MG63 (cell line): ENCODE data around the gene ZNF148. TPM values are rescaled to one million over a fixed set of nuclear protein-coding genes. Genes with fewer than 3 reads are reported as not detected.
A peak's percentile ranks its signal among the peaks of the same experiment; 100 is the strongest.

ENCODE experiments used
- DNase-seq: peaks from one replicate; pipeline ENCODE4 v3.0.0-alpha.2; 2020
- H3K27me3 ChIP-seq: fragments of 250-450 bp; sonication (Bioruptor Pico); 2 replicates; pipeline ENCODE4 v1.5.1; 2020; ENCODE audit warnings: mild to moderate bottlenecking, moderate library complexity
- H3K36me3 ChIP-seq: fragments of 250-450 bp; sonication (Bioruptor Pico); 2 replicates; pipeline ENCODE4 v1.5.1; 2020; ENCODE audit warnings: mild to moderate bottlenecking, moderate library complexity
- H3K4me3 ChIP-seq: fragments of 250-450 bp; sonication (Bioruptor Pico); 2 replicates; pipeline ENCODE4 v1.5.1; 2020; ENCODE audit warnings: mild to moderate bottlenecking, moderate library complexity
- H3K9me3 ChIP-seq: fragments of 250-450 bp; sonication (Bioruptor Pico); 2 replicates; pipeline ENCODE4 v1.5.1; 2020; ENCODE audit warnings: mild to moderate bottlenecking, moderate library complexity
- total RNA-seq: library from RNA; depleted of rRNA; stranded (reverse); fragments of >200 nt; shearing (Covaris generic); gene quantifications from 2 replicates; pipeline ENCODE4 v1.2.3, GENCODE V29; 2014; ENCODE audit warnings: low replicate concordance

The ZNF148 gene
- total RNA-seq, 1 experiment from 2014 or later, result 22.3 TPM

- no peak for DNase-seq
- H3K4me3 ChIP-seq, result no peak overlapping the region
- H3K27me3 ChIP-seq, result no peaks in the 10 kb centered on the region
- H3K36me3 ChIP-seq, result no peaks in the 10 kb centered on the region
- 0 out of 2 replicates have a peak, but pooled peaks cover 2% of the 10 kb centered on the region for H3K9me3 ChIP-seq
Measured at GRCh38 chr3:125202197-125202596, 172.9 kb downstream of the ZNF148 start.

- Histone ChIP-seq H3K9me3 (0 out of 2 replicates have a peak, but pooled peaks cover 2% of the 10 kb centered on the region), H3K4me3 (no peak overlapping the region), H3K27me3 (no peaks in the 10 kb centered on the region; the same call in 1 of the 2 replicates), H3K36me3 (no peaks in the 10 kb centered on the region)
- no peak for DNase-seq
Measured at GRCh38 chr3:125200731-125201139, 174.4 kb downstream of the ZNF148 start.

- peak; percentile 54 for DNase-seq
- no peaks in the 10 kb centered on the region for H3K9me3 ChIP-seq
- H3K36me3 ChIP-seq, result no peaks in the 10 kb centered on the region
- H3K4me3 ChIP-seq, result no peak overlapping the region
- no peaks in the 10 kb centered on the region; the same call in 1 of the 2 replicates for H3K27me3 ChIP-seq
Measured at GRCh38 chr3:125194849-125195601, 180.1 kb downstream of the ZNF148 start.

GRCh38 chr3:125194061-125194848 lies 180.9 kb downstream of the ZNF148 start:
- Histone ChIP-seq H3K4me3 (no peak overlapping the region), H3K27me3 (no peaks in the 10 kb centered on the region; the same call in 1 of the 2 replicates), H3K36me3 (no peaks in the 10 kb centered on the region), H3K9me3 (no peaks in the 10 kb centered on the region)
- DNase-seq, result no peak

- Histone ChIP-seq H3K27me3 (no peaks in the 10 kb centered on the region; the same call in 1 of the 2 replicates), H3K36me3 (no peaks in the 10 kb centered on the region), H3K4me3 (no peak overlapping the region), H3K9me3 (no peaks in the 10 kb centered on the region)
- no peak for DNase-seq
Measured at GRCh38 chr3:125192190-125193035, 182.7 kb downstream of the ZNF148 start.

- H3K27me3 ChIP-seq, result no peaks in the 10 kb centered on the region; the same call in 1 of the 2 replicates
- H3K9me3 ChIP-seq, result no peaks in the 10 kb centered on the region
- H3K36me3 ChIP-seq, result no peaks in the 10 kb centered on the region
- H3K4me3 ChIP-seq, result no peak overlapping the region
- no peak for DNase-seq
Measured at GRCh38 chr3:125191730-125192129, 183.4 kb downstream of the ZNF148 start.

GRCh38 chr3:125191256-125191655 lies 183.9 kb downstream of the ZNF148 start:
- no peaks in the 10 kb centered on the region for H3K36me3 ChIP-seq
- no peak for DNase-seq
- no peaks in the 10 kb centered on the region; the same call in 1 of the 2 replicates for H3K27me3 ChIP-seq
- no peak overlapping the region for H3K4me3 ChIP-seq
- no peaks in the 10 kb centered on the region for H3K9me3 ChIP-seq

GRCh38 chr3:125190786-125191185 lies 184.3 kb downstream of the ZNF148 start:
- no peak for DNase-seq
- Histone ChIP-seq H3K27me3 (no peaks in the 10 kb centered on the region; the same call in 1 of the 2 replicates), H3K36me3 (no peaks in the 10 kb centered on the region), H3K9me3 (no peaks in the 10 kb centered on the region), H3K4me3 (no peak overlapping the region)

- Histone ChIP-seq H3K27me3 (no peaks in the 10 kb centered on the region), H3K36me3 (no peaks in the 10 kb centered on the region), H3K4me3 (no peak overlapping the region), H3K9me3 (no peaks in the 10 kb centered on the region)
- DNase-seq, result no peak
Measured at GRCh38 chr3:125189378-125190165, 185.6 kb downstream of the ZNF148 start.

GRCh38 chr3:125188955-125189354 lies 186.2 kb downstream of the ZNF148 start:
- Histone ChIP-seq H3K36me3 (no peaks in the 10 kb centered on the region), H3K4me3 (no peak overlapping the region), H3K9me3 (no peaks in the 10 kb centered on the region), H3K27me3 (no peaks in the 10 kb centered on the region)
- DNase-seq, result no peak

- H3K4me3 ChIP-seq, result no peak overlapping the region
- DNase-seq, result no peak
- H3K9me3 ChIP-seq, result no peaks in the 10 kb centered on the region
- H3K36me3 ChIP-seq, result no peaks in the 10 kb centered on the region
- H3K27me3 ChIP-seq, result no peaks in the 10 kb centered on the region
Measured at GRCh38 chr3:125187599-125187910, 187.6 kb downstream of the ZNF148 start.

GRCh38 chr3:125186800-125187598 lies 188.1 kb downstream of the ZNF148 start:
- no peak overlapping the region for H3K4me3 ChIP-seq
- no peak for DNase-seq
- H3K36me3 ChIP-seq, result no peaks in the 10 kb centered on the region
- H3K27me3 ChIP-seq, result no peaks in the 10 kb centered on the region
- no peaks in the 10 kb centered on the region for H3K9me3 ChIP-seq

GRCh38 chr3:125186261-125186787 lies 188.8 kb downstream of the ZNF148 start:
- DNase-seq, result no peak
- Histone ChIP-seq H3K27me3 (no peaks in the 10 kb centered on the region), H3K4me3 (no peak overlapping the region), H3K9me3 (no peaks in the 10 kb centered on the region), H3K36me3 (no peaks in the 10 kb centered on the region)

- DNase-seq, result no peak
- H3K4me3 ChIP-seq, result no peak overlapping the region
- H3K27me3 ChIP-seq, result no peaks in the 10 kb centered on the region
- H3K36me3 ChIP-seq, result no peaks in the 10 kb centered on the region
- no peaks in the 10 kb centered on the region for H3K9me3 ChIP-seq
Measured at GRCh38 chr3:125185805-125186204, 189.3 kb downstream of the ZNF148 start.

- Histone ChIP-seq H3K4me3 (no peak overlapping the region), H3K27me3 (no peaks in the 10 kb centered on the region), H3K9me3 (no peaks in the 10 kb centered on the region), H3K36me3 (no peaks in the 10 kb centered on the region)
- no peak for DNase-seq
Measured at GRCh38 chr3:125179884-125180240, 195.3 kb downstream of the ZNF148 start.
